ENCODE data around the gene CAMSAP1.
"Not testable (repeated sequence)": the region's sequence is repeated elsewhere in the genome, so short reads cannot be mapped to it uniquely, and the experiment has no call there.

CAMSAP1 gene

GRCh38 chr9:135895202-135895848, 12.0 kb downstream of the CAMSAP1 start:
- no peak for DNase-seq

GRCh38 chr9:135893104-135893503, 14.2 kb downstream of the CAMSAP1 start:
- DNase-seq: no peak

- DNase-seq: not testable (repeated sequence)
Measured at GRCh38 chr9:135892327-135892726, 15.0 kb downstream of the CAMSAP1 start.

GRCh38 chr9:135891027-135891631, 16.2 kb downstream of the CAMSAP1 start:
- DNase-seq: no peak

- DNase-seq: no peak
Measured at GRCh38 chr9:135890190-135891026, 16.9 kb downstream of the CAMSAP1 start.

- no peak for DNase-seq
Measured at GRCh38 chr9:135889564-135890189, 17.7 kb downstream of the CAMSAP1 start.

GRCh38 chr9:135888766-135889394, 18.5 kb downstream of the CAMSAP1 start:
- no peak for DNase-seq

- no peak for DNase-seq
Measured at GRCh38 chr9:135888126-135888765, 19.1 kb downstream of the CAMSAP1 start.

- DNase-seq: peak; percentile 55
Measured at GRCh38 chr9:135887585-135888050, 19.7 kb downstream of the CAMSAP1 start.

- DNase-seq: no peak
Measured at GRCh38 chr9:135887021-135887507, 20.3 kb downstream of the CAMSAP1 start.

- no peak for DNase-seq
Measured at GRCh38 chr9:135886147-135886981, 21.0 kb downstream of the CAMSAP1 start.

- no peak for DNase-seq
Measured at GRCh38 chr9:135885100-135885853, 22.1 kb downstream of the CAMSAP1 start.

GRCh38 chr9:135884328-135885035, 22.9 kb downstream of the CAMSAP1 start:
- DNase-seq: no peak

- peak; percentile 79 for DNase-seq
Measured at GRCh38 chr9:135883410-135884089, 23.8 kb downstream of the CAMSAP1 start.

GRCh38 chr9:135882011-135882410, 25.3 kb downstream of the CAMSAP1 start:
- no peak for DNase-seq

- no peak for DNase-seq
Measured at GRCh38 chr9:135880438-135880837, 26.9 kb downstream of the CAMSAP1 start.

- DNase-seq: no peak
Measured at GRCh38 chr9:135879619-135880018, 27.7 kb downstream of the CAMSAP1 start.

- no peak for DNase-seq
Measured at GRCh38 chr9:135879237-135879601, 28.1 kb downstream of the CAMSAP1 start.
